GM23248 (cell line): Measurements from ENCODE around the gene ISCA2. TPM values are rescaled to one million over a fixed set of nuclear protein-coding genes. Genes with fewer than 3 reads are reported as not detected.

Source experiments
- DNase-seq: peaks from one replicate; pipeline ENCODE4 v3.0.0-alpha.2; 2015
- H2AFZ ChIP-seq: fragments of 200-600 bp; sonication (generic); 2 replicates; pipeline ENCODE4 v1.6.1; 2016; ENCODE audit warnings: antibody characterized with exemption
- H3F3A ChIP-seq: fragments of 200-600 bp; sonication (generic); 2 replicates; pipeline ENCODE4 v1.6.1; 2016; ENCODE audit warnings: mild to moderate bottlenecking, antibody characterized with exemption, mixed run types; ENCODE audit not compliant: insufficient read depth
- H3K27ac ChIP-seq: fragments of 200-600 bp; sonication (generic); 2 replicates; pipeline ENCODE4 v1.5.1; 2016; ENCODE audit warnings: mild to moderate bottlenecking
- H3K27me3 ChIP-seq: fragments of 200-600 bp; sonication (generic); replicated peaks from 2 replicates; pipeline ENCODE4 v1.6.1; 2016; ENCODE audit warnings: mild to moderate bottlenecking; ENCODE audit not compliant: insufficient read depth
- H3K36me3 ChIP-seq: fragments of 200-600 bp; sonication (generic); 2 replicates; pipeline ENCODE4 v1.6.1; 2016; ENCODE audit warnings: low read depth, mild to moderate bottlenecking
- H3K4me1 ChIP-seq: fragments of 200-600 bp; sonication (generic); 2 replicates; pipeline ENCODE4 v1.6.1; 2016; ENCODE audit warnings: mild to moderate bottlenecking; ENCODE audit not compliant: insufficient read depth
- H3K4me2 ChIP-seq: fragments of 200-600 bp; sonication (generic); one replicate; pipeline ENCODE4 v1.6.1; 2016; ENCODE audit warnings: mild to moderate bottlenecking; ENCODE audit not compliant: unreplicated experiment
- H3K4me3 ChIP-seq: fragments of 200-600 bp; sonication (generic); 2 replicates; pipeline ENCODE4 v1.5.1; 2016; ENCODE audit warnings: mild to moderate bottlenecking
- H3K79me2 ChIP-seq: fragments of 200-600 bp; sonication (generic); 2 replicates; pipeline ENCODE4 v1.6.1; 2016; ENCODE audit warnings: mild to moderate bottlenecking; ENCODE audit not compliant: insufficient read depth
- H3K9ac ChIP-seq: fragments of 200-600 bp; sonication (generic); 2 replicates; pipeline ENCODE4 v1.6.1; 2016; ENCODE audit warnings: mild to moderate bottlenecking
- H3K9me2 ChIP-seq: fragments of 200-600 bp; sonication (generic); 2 replicates; pipeline ENCODE4 v1.6.1; 2016; ENCODE audit warnings: mixed run types, mild to moderate bottlenecking, moderate library complexity; ENCODE audit not compliant: insufficient read depth
- H3K9me3 ChIP-seq: fragments of 200-600 bp; sonication (generic); one replicate; pipeline ENCODE4 v1.6.1; 2017; ENCODE audit warnings: low read depth
- H4K20me1 ChIP-seq: fragments of 200-600 bp; sonication (generic); 2 replicates; pipeline ENCODE4 v1.6.0; 2016; ENCODE audit not compliant: insufficient read depth
- EZH2 ChIP-seq: fragments of 200-600 bp; sonication (generic); IDR thresholded peaks from 2 replicates; pipeline ENCODE4 v1.6.1; 2018; ENCODE audit warnings: antibody characterized with exemption, mild to moderate bottlenecking; ENCODE audit not compliant: insufficient read depth, poor library complexity, severe bottlenecking
- EZH2phosphoT487 ChIP-seq: fragments of 200-600 bp; sonication (generic); IDR thresholded peaks from 2 replicates; pipeline ENCODE4 v1.6.1; 2018; ENCODE audit warnings: antibody characterized with exemption, moderate library complexity, mild to moderate bottlenecking, low read depth; ENCODE audit not compliant: insufficient read depth
- WGBS, 2 experiments: methylation state at CpG; one replicate each; pipeline ENCODE4 v1.1.6; 2015 to 2017; ENCODE audit warnings: low lambda C conversion rate in 2 of 2, low coverage in 1 of 2; ENCODE audit errors: missing lambda C conversion rate in 2 of 2; 5-methylcytosine and 5-hydroxymethylcytosine counted together
- in situ Hi-C: fragments of 300-500 bp; cut with MboI; formaldehyde crosslinking; loops from 2 replicates; pipeline ENCODE4 v1.15.0; 2020
- polyA plus RNA-seq: library from polyadenylated mRNA; unstranded; fragments of >200 nt; fragmentation: Nextera tagmentation; extraction: Ambion mirVana; gene quantifications from 2 replicates; pipeline ENCODE4 v1.2.1, GENCODE V29; 2016
- total RNA-seq: library from RNA; depleted of rRNA; stranded (reverse); fragments of >200 nt; shearing (Covaris generic); gene quantifications from 2 replicates; pipeline ENCODE4 v1.2.3, GENCODE V29; 2014

Gene ISCA2
- total and polyA plus RNA-seq, 2 experiments from 2014 or later, result 12.3 to 60.0 TPM

DNA sequence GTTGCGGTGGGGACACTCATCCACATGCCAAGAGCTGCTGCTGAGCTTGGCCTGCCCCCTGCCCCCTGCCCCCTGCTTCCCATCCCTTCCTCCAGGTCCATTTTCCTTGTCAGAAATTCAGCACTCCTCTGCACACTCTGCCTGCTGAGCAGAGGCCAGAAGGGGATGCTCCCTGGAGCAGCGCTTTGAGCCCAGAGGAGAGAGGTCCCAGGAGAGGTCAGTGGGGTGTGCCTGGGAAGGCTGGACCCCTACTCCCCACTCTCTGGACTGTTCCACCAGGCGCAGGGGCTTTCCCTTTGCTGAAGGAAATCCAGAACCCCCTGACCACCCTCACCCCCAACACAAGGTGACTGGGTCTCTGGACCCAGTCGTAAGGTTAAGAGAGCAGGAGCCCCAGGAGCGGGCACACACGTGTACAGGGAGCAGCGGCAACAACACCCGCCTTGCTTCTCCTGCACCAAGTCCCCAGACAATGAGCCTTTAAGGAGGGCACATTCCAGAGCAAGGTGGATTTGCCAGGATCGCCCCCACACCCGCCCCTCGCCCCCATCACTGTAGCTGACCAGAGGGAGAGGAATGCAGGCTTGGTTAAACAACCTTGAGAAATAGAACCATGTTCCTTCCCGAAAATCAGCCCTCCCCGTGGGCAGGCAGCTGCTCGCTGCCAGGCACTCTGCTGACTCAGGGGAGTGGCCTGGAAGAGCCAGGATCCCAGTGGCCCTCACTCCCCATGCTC lies 30.7 kb downstream of the ISCA2 start:
- H3K9me3 ChIP-seq, result no peaks in the 10 kb centered on the region
- TF ChIP-seq EZH2phosphoT487, result no peak
- TF ChIP-seq EZH2, result no peak
- H4K20me1 ChIP-seq, result no peaks in the 10 kb centered on the region
- peaks cover 8% of the 10 kb centered on the region; the same call in 1 of the 2 replicates for H3K36me3 ChIP-seq
- H3K4me3 ChIP-seq, result no peak overlapping the region
- 70 to 73% methylated on average over 12 to 14 of the region's 14 CpGs for WGBS, 2 experiments
- peaks cover 7% of the 10 kb centered on the region for H3F3A ChIP-seq
- H3K79me2 ChIP-seq, result no peaks in the 10 kb centered on the region
- no peak overlapping the region for H2AFZ ChIP-seq
- in situ Hi-C loops, result no loop called here
- H3K9me2 ChIP-seq, result no peaks in the 10 kb centered on the region
- DNase-seq, result peak; percentile 62
- H3K27ac ChIP-seq, result peak overlapping the region; percentile 57
- no peaks in the 10 kb centered on the region for H3K27me3 ChIP-seq
- peak overlapping the region; percentile 31; the same call in 1 of the 2 replicates for H3K9ac ChIP-seq
- H3K4me2 ChIP-seq, result peak overlapping the region; percentile 20
- peaks cover 16% of the 10 kb centered on the region for H3K4me1 ChIP-seq

DNA sequence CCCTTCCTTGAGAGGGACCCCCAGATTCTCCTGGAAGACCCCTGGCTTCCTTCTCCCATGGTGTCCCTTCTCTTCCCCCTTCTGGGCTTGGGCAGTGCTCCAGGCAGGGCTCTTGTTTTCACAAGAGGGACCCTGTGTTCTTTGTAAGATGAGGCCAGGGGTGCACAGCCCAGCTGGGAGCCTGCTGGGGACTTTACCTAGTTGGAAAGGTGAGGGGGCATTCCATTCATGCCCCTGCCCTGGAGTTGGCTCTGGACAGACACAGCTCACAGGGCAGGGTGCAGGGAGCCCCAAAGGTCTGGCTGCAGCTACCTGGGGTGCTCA lies 31.2 kb downstream of the ISCA2 start:
- H3K9me2 ChIP-seq, result no peaks in the 10 kb centered on the region
- H3K79me2 ChIP-seq, result no peaks in the 10 kb centered on the region
- no peaks in the 10 kb centered on the region for H3K27me3 ChIP-seq
- peaks cover 16% of the 10 kb centered on the region for H3K4me1 ChIP-seq
- DNase-seq, result no peak
- TF ChIP-seq EZH2phosphoT487 (no peak), EZH2 (no peak)
- H3F3A ChIP-seq, result peaks cover 10% of the 10 kb centered on the region
- peak overlapping the region; percentile 31; the same call in 1 of the 2 replicates for H3K9ac ChIP-seq
- H4K20me1 ChIP-seq, result no peaks in the 10 kb centered on the region
- no peak overlapping the region for H2AFZ ChIP-seq
- H3K27ac ChIP-seq, result peak overlapping the region; percentile 57
- H3K36me3 ChIP-seq, result peaks cover 8% of the 10 kb centered on the region; the same call in 1 of the 2 replicates
- peak overlapping the region; percentile 20 for H3K4me2 ChIP-seq
- H3K4me3 ChIP-seq, result no peak overlapping the region
- no peaks in the 10 kb centered on the region for H3K9me3 ChIP-seq
- in situ Hi-C loops, result no loop called here

DNA sequence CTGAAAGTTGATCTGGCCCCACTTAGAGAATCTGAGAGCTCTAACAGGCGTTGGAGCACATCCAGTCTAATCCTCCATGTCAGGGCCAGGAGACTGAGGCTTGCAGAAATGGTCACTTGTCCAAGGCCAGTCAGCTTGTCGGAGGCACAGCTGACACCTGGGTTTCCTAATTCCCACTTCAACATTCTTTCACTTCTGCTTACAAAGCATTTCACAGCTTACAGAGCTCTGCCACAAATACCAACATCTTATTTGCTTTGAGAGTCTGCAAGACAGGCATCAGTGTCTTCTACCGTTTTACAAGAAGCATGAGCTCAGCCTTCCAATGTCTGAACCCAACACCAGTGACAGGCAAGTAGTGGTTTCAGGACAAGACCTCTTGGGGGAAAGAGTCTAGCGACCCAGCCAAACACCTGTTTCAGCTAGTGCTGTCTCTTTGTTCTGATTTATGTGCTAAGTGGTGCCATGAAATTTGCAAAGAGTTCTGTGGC lies 31.8 kb downstream of the ISCA2 start:
- Histone ChIP-seq H3F3A (peaks cover 16% of the 10 kb centered on the region), H2AFZ (no peak overlapping the region), H3K9me2 (no peaks in the 10 kb centered on the region), H3K4me1 (peaks cover 16% of the 10 kb centered on the region), H3K4me3 (no peak overlapping the region), H3K36me3 (peaks cover 8% of the 10 kb centered on the region; the same call in 1 of the 2 replicates), H3K4me2 (no peak overlapping the region), H4K20me1 (no peaks in the 10 kb centered on the region), H3K27ac (no peak overlapping the region), H3K79me2 (no peaks in the 10 kb centered on the region), H3K9ac (no peak overlapping the region), H3K27me3 (no peaks in the 10 kb centered on the region), H3K9me3 (no peaks in the 10 kb centered on the region)
- DNase-seq, result no peak
- TF ChIP-seq EZH2 (no peak), EZH2phosphoT487 (no peak)
- WGBS, 2 experiments, result 88 to 94% methylated on average over 4 of the region's 4 CpGs
- in situ Hi-C loops, result no loop called here

DNA sequence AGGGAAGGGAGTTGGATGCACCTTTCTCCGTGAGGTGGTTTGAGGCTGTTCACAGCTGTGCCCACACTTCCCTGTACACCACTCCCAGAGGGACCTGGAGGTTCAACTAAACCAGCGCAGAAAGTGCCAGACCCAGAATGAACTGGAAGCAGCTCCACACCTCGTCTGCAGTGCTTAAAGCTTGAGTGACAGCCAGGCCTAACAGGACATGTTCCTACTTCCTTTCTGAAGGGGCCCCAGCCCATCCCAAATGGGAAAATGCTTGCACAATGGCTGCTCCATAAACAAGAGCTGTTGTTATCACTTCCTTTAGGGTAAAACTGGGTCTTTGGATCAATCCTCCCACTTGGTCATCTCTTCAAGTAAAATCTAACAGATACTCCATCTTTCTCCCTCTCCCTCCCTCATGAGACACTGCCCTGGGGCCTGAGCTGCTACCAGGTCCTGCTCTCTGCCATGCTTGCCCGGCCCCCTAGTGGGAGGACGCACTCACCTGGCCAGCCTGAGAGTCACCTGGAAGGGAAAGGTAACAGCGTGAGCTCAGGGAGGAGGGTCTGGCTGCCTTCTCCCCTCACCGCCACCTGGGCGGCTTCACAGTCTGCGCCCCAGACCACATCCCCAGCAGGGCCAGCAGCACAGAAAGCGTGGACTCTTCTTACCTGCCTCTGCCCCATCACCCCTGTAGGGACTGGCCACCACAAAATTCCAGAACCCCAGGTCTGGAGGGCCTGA lies 33.5 kb downstream of the ISCA2 start:
- Histone ChIP-seq H2AFZ (no peak overlapping the region), H3F3A (peaks cover 21% of the 10 kb centered on the region), H4K20me1 (no peaks in the 10 kb centered on the region), H3K9me3 (no peaks in the 10 kb centered on the region), H3K27me3 (no peaks in the 10 kb centered on the region), H3K4me2 (no peak overlapping the region), H3K79me2 (no peaks in the 10 kb centered on the region), H3K9ac (no peak overlapping the region), H3K4me3 (no peak overlapping the region), H3K9me2 (no peaks in the 10 kb centered on the region), H3K36me3 (peaks cover 14% of the 10 kb centered on the region; the same call in 1 of the 2 replicates), H3K4me1 (peaks cover 16% of the 10 kb centered on the region), H3K27ac (no peak overlapping the region)
- in situ Hi-C loops, result no loop called here
- no peak for DNase-seq
- 86 to 89% methylated on average over 10 of the region's 10 CpGs for WGBS, 2 experiments
- TF ChIP-seq EZH2, result no peak
- TF ChIP-seq EZH2phosphoT487, result no peak
